H9 (cell line): ENCODE results near the gene PDZD2. TPM values are rescaled to one million over a fixed set of nuclear protein-coding genes. Genes with fewer than 3 reads are reported as not detected.

Experiments
- DNase-seq: peaks from one replicate; pipeline ENCODE4 v3.0.0-alpha.2; 2017
- H2AFZ ChIP-seq: one replicate; pipeline ENCODE4 v1.6.1; 2013; ENCODE audit warnings: mild to moderate bottlenecking, low read length, control low read depth, moderate library complexity
- H2AK5ac ChIP-seq: 2 replicates; pipeline ENCODE4 v1.6.1; 2013; ENCODE audit warnings: low read length, control low read depth, mixed read lengths; ENCODE audit not compliant: insufficient read length
- H2BK120ac ChIP-seq: one replicate; pipeline ENCODE4 v1.6.1; 2013; ENCODE audit warnings: low read depth, mild to moderate bottlenecking, low read length, control low read depth, inconsistent platforms; ENCODE audit not compliant: poor library complexity, severe bottlenecking
- H2BK12ac ChIP-seq: 2 replicates; pipeline ENCODE4 v1.6.1; 2013; ENCODE audit warnings: low read length, control low read depth, mixed read lengths, low read depth; ENCODE audit not compliant: insufficient read length
- H2BK15ac ChIP-seq: 2 replicates; pipeline ENCODE4 v1.6.1; 2013; ENCODE audit warnings: low read depth, low read length, control low read depth
- H2BK20ac ChIP-seq: one replicate; pipeline ENCODE4 v1.6.1; 2013; ENCODE audit warnings: low read depth, mild to moderate bottlenecking, low read length, control low read depth, inconsistent platforms; ENCODE audit not compliant: poor library complexity, severe bottlenecking
- H2BK5ac ChIP-seq: 2 replicates; pipeline ENCODE4 v1.6.1; 2013; ENCODE audit warnings: low read length, control low read depth, mixed read lengths; ENCODE audit not compliant: insufficient read length
- H3K14ac ChIP-seq: 2 replicates; pipeline ENCODE4 v1.6.1; 2013; ENCODE audit warnings: low read length, control low read depth; ENCODE audit not compliant: insufficient read depth
- H3K18ac ChIP-seq: 2 replicates; pipeline ENCODE4 v1.6.1; 2013; ENCODE audit warnings: low read depth, mild to moderate bottlenecking, mixed read lengths, low read length, control low read depth; ENCODE audit not compliant: insufficient read length
- H3K23ac ChIP-seq: 2 replicates; pipeline ENCODE4 v1.6.1; 2013; ENCODE audit warnings: low read length, control low read depth, mixed read lengths, low read depth; ENCODE audit not compliant: insufficient read length
- H3K23me2 ChIP-seq: 2 replicates; pipeline ENCODE4 v1.6.1; 2013; ENCODE audit warnings: low read depth, mild to moderate bottlenecking, mixed read lengths, low read length, control low read depth; ENCODE audit not compliant: insufficient read length, poor library complexity, severe bottlenecking
- H3K27ac ChIP-seq: 2 replicates; pipeline ENCODE4 v1.5.1; 2013; ENCODE audit warnings: low read length, control low read depth, mixed read lengths, low read depth; ENCODE audit not compliant: insufficient read length
- H3K27me3 ChIP-seq: 2 replicates; pipeline ENCODE4 v1.6.1; 2013; ENCODE audit warnings: low read length, control low read depth, inconsistent platforms; ENCODE audit not compliant: insufficient read depth
- H3K4ac ChIP-seq: 2 replicates; pipeline ENCODE4 v1.6.1; 2013; ENCODE audit warnings: low read depth, mild to moderate bottlenecking, control low read depth, inconsistent platforms, low read length, moderate library complexity
- H3K4me1 ChIP-seq: 2 replicates; pipeline ENCODE4 v1.6.1; 2013; ENCODE audit warnings: low read length, control low read depth, inconsistent platforms; ENCODE audit not compliant: insufficient read depth
- H3K4me2 ChIP-seq: 2 replicates; pipeline ENCODE4 v1.6.1; 2013; ENCODE audit warnings: low read length, control low read depth, mixed read lengths; ENCODE audit not compliant: insufficient read length, insufficient read depth
- H3K56ac ChIP-seq: 2 replicates; pipeline ENCODE4 v1.6.1; 2013; ENCODE audit warnings: low read depth, mild to moderate bottlenecking, mixed read lengths, low read length, control low read depth; ENCODE audit not compliant: insufficient read length
- H3K79me1 ChIP-seq: 2 replicates; pipeline ENCODE4 v1.6.1; 2013; ENCODE audit warnings: low read depth, mild to moderate bottlenecking, moderate library complexity, low read length, control low read depth, inconsistent platforms; ENCODE audit not compliant: insufficient read depth, poor library complexity, severe bottlenecking
- H3K79me2 ChIP-seq: 2 replicates; pipeline ENCODE4 v1.6.1; 2013; ENCODE audit warnings: low read length, control low read depth, inconsistent platforms; ENCODE audit not compliant: insufficient read depth
- H3K9ac ChIP-seq: 2 replicates; pipeline ENCODE4 v1.6.1; 2013; ENCODE audit warnings: low read length, control low read depth, mixed read lengths; ENCODE audit not compliant: insufficient read length; ENCODE audit errors: extremely low read depth
- H3K9me3 ChIP-seq: one replicate; pipeline ENCODE4 v1.6.1; 2013; ENCODE audit warnings: low read depth, low read length, inconsistent platforms; ENCODE audit not compliant: control insufficient read depth
- H3T11ph ChIP-seq: one replicate; pipeline ENCODE4 v1.6.1; 2013; ENCODE audit warnings: mild to moderate bottlenecking, low read length, control low read depth, inconsistent platforms
- H4K20me1 ChIP-seq: one replicate; pipeline ENCODE4 v1.6.1; 2013; ENCODE audit not compliant: control insufficient read depth, insufficient read length, insufficient read depth
- H4K5ac ChIP-seq: 2 replicates; pipeline ENCODE4 v1.6.1; 2013; ENCODE audit warnings: low read depth, mild to moderate bottlenecking, mixed read lengths, low read length, control low read depth; ENCODE audit not compliant: insufficient read length
- H4K8ac ChIP-seq: replicated peaks from 2 replicates; pipeline ENCODE4 v1.6.1; 2013; ENCODE audit warnings: low read length, control low read depth, mixed read lengths, low read depth; ENCODE audit not compliant: insufficient read length
- H4K91ac ChIP-seq: 2 replicates; pipeline ENCODE4 v1.6.1; 2013; ENCODE audit warnings: low read depth, mild to moderate bottlenecking, moderate library complexity, mixed read lengths, low read length, control low read depth; ENCODE audit not compliant: insufficient read length
- H3K27ac Mint-ChIP-seq, 3 experiments: 2 replicates in 2 of 3; 3 replicates in 1 of 3; pipeline ENCODE4 v1.8.0; 2020 to 2021; ENCODE audit warnings: mixed read lengths in 3 of 3, mild to moderate bottlenecking in 1 of 3, moderate library complexity in 1 of 3
- H3K27me3 Mint-ChIP-seq: 2 replicates; pipeline ENCODE4 v1.8.0; 2021; ENCODE audit warnings: low read depth, mild to moderate bottlenecking, moderate library complexity, mixed read lengths
- H3K36me3 Mint-ChIP-seq, 3 experiments: 2 replicates in 2 of 3; 3 replicates in 1 of 3; pipeline ENCODE4 v1.8.0; 2020 to 2021; ENCODE audit warnings: low read depth in 3 of 3, mixed read lengths in 3 of 3; ENCODE audit not compliant: insufficient read depth in 1 of 3
- H3K4me1 Mint-ChIP-seq, 2 experiments: 2 replicates each; pipeline ENCODE4 v1.8.0; 2020; ENCODE audit warnings: mixed read lengths in 2 of 2
- H3K4me3 Mint-ChIP-seq, 2 experiments: 2 replicates in 1 of 2; 3 replicates in 1 of 2; pipeline ENCODE4 v1.8.0; 2020 to 2021; ENCODE audit warnings: mild to moderate bottlenecking in 2 of 2, mixed read lengths in 2 of 2, moderate library complexity in 1 of 2
- H3K9me3 Mint-ChIP-seq, 2 experiments: 2 replicates in 1 of 2; 3 replicates in 1 of 2; pipeline ENCODE4 v1.8.0; 2020; ENCODE audit warnings: mild to moderate bottlenecking in 2 of 2, mixed read lengths in 2 of 2, moderate library complexity in 1 of 2
- CTCF ChIP-seq: fragments of 200-600 bp; sonication (generic); conservative IDR thresholded peaks from 3 replicates; pipeline ENCODE4 v1.8.0; 2021; ENCODE audit warnings: antibody characterized with exemption, mild to moderate bottlenecking
- WGBS: extraction: QIAGEN DNeasy Blood & Tissue Kit; methylation state at CpG from one replicate; pipeline ENCODE4 v1.1.7; 2013; ENCODE audit warnings: missing lambda C conversion rate, low lambda C conversion rate, mixed read lengths; ENCODE audit not compliant: insufficient read length; ENCODE audit errors: extremely low coverage; 5-methylcytosine and 5-hydroxymethylcytosine counted together
- total RNA-seq: library from RNA; stranded (reverse); gene quantifications from 2 replicates; pipeline ENCODE4 v1.2.1, GENCODE V29; 2021

Gene PDZD2
- total RNA-seq, 1 experiment from 2014 or later = 9.9 TPM

- Mint-ChIP-seq H3K27me3 (no peaks in the 10 kb centered on the region; the same call in none of the 2 replicates), H3K9me3 (no peaks in the 10 kb centered on the region), H3K36me3 (no peaks in the 10 kb centered on the region; a peak in 1 of 7 replicates), H3K4me1 (peaks cover 48 to 50% of the 10 kb centered on the region in 2 experiments), H3K4me3 (0 out of 5 replicates have a peak overlapping the region, but pooled peaks of 1 of the 2 experiments have one; percentile 1), H3K27ac (peak overlapping the region; percentile 16 to 35 (median 30); a peak in 3 of 7 replicates)
- H3K56ac ChIP-seq = no peak overlapping the region
- H2AFZ ChIP-seq = no peak overlapping the region
- H3K27me3 ChIP-seq = no peaks in the 10 kb centered on the region
- H2BK5ac ChIP-seq = no peak overlapping the region
- H3K4me2 ChIP-seq = peak overlapping the region; percentile 13
- H2BK12ac ChIP-seq = no peak overlapping the region
- TF ChIP-seq CTCF = no peak
- no peak overlapping the region for H4K91ac ChIP-seq
- H3K14ac ChIP-seq = no peak overlapping the region
- no peak overlapping the region for H3K18ac ChIP-seq
- no peaks in the 10 kb centered on the region for H4K20me1 ChIP-seq
- H2AK5ac ChIP-seq = no peak overlapping the region
- WGBS = no CpG with 5 or more reads among the region's 7 CpGs
- H3K79me1 ChIP-seq = no peaks in the 10 kb centered on the region
- H3K4me1 ChIP-seq = peaks cover 16% of the 10 kb centered on the region; the same call in 1 of the 2 replicates
- H4K8ac ChIP-seq = no peak overlapping the region
- H3K9ac ChIP-seq = no peak overlapping the region
- no peak for DNase-seq
- no peak overlapping the region for H3T11ph ChIP-seq
- H3K23me2 ChIP-seq = no peaks in the 10 kb centered on the region
- H3K27ac ChIP-seq = no peak overlapping the region
- no peak overlapping the region for H4K5ac ChIP-seq
- H3K23ac ChIP-seq = no peak overlapping the region
- no peaks in the 10 kb centered on the region for H3K79me2 ChIP-seq
- no peak overlapping the region for H3K4ac ChIP-seq
- H2BK15ac ChIP-seq = no peak overlapping the region
- H3K9me3 ChIP-seq = no peaks in the 10 kb centered on the region
- H2BK20ac ChIP-seq = no peak overlapping the region
- no peak overlapping the region for H2BK120ac ChIP-seq
These were observed 374.7 kb downstream of the PDZD2 start for GRCh38 chr5:32013658-32014057.
